C4-2B (cell line): ENCODE results near the gene RPL11.
"Not testable (repeated sequence)": the region's sequence is repeated elsewhere in the genome, so short reads cannot be mapped to it uniquely, and the experiment has no call there.

Experiments used
- H3K27ac ChIP-seq: fragments of 450-650 bp; 2 replicates; pipeline ENCODE4 v1.5.1; 2017
- ZFX ChIP-seq: fragments of 450-650 bp; IDR thresholded peaks from 2 replicates; pipeline ENCODE4 v1.6.1; 2017
- TF ChIP-seq, protein P1 (sequence below): fragments of 450-650 bp; conservative IDR thresholded peaks from 2 replicates; pipeline ENCODE4 v1.5.1; 2017; ENCODE audit warnings: mild to moderate bottlenecking

RPL11 gene

DNA sequence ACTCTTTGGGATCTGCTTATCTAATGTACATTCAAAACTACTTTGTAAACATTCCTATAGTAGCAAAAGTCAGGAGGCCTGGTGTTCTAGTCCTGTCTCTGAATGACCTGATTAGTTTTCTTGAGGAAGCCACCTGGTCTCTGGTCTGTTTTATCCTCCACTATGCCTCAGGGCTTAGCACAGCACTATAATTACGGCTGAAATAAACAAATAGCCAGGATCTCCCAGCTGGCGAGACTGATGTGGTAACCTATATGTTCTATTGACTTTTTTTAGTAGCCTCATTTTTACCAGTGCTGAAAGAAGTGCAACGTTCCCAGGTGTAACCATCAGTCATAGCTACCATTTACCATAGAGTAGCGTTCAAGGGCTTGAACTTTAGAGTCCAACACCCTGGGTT is 24.2 kb upstream of the RPL11 start:
- TF ChIP-seq ZFX = no peak
- TF ChIP-seq, protein P1, sequence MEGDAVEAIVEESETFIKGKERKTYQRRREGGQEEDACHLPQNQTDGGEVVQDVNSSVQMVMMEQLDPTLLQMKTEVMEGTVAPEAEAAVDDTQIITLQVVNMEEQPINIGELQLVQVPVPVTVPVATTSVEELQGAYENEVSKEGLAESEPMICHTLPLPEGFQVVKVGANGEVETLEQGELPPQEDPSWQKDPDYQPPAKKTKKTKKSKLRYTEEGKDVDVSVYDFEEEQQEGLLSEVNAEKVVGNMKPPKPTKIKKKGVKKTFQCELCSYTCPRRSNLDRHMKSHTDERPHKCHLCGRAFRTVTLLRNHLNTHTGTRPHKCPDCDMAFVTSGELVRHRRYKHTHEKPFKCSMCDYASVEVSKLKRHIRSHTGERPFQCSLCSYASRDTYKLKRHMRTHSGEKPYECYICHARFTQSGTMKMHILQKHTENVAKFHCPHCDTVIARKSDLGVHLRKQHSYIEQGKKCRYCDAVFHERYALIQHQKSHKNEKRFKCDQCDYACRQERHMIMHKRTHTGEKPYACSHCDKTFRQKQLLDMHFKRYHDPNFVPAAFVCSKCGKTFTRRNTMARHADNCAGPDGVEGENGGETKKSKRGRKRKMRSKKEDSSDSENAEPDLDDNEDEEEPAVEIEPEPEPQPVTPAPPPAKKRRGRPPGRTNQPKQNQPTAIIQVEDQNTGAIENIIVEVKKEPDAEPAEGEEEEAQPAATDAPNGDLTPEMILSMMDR = no peak
- no peak overlapping the region for H3K27ac ChIP-seq

DNA sequence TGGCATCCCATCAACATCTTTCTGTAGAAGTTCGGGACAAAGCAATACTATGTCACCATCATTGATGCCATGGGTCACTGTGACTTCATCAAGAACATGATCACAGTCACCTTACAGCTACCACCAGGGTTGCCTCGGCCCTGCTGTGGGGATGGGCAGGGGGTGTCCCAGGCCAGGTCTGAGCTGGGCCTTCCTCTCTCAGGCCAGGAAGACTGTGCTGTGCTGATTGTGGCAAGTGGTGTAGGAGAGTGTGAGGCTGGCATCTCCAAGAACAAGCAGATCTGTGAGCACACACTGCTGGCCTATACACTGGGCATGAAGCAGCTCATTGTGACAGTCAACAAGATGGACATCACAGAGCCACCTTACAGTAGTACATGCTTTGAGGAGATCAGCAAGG is 20.9 kb upstream of the RPL11 start:
- TF ChIP-seq, protein P1 = no peak
- TF ChIP-seq ZFX = no peak
- no peak overlapping the region for H3K27ac ChIP-seq

DNA sequence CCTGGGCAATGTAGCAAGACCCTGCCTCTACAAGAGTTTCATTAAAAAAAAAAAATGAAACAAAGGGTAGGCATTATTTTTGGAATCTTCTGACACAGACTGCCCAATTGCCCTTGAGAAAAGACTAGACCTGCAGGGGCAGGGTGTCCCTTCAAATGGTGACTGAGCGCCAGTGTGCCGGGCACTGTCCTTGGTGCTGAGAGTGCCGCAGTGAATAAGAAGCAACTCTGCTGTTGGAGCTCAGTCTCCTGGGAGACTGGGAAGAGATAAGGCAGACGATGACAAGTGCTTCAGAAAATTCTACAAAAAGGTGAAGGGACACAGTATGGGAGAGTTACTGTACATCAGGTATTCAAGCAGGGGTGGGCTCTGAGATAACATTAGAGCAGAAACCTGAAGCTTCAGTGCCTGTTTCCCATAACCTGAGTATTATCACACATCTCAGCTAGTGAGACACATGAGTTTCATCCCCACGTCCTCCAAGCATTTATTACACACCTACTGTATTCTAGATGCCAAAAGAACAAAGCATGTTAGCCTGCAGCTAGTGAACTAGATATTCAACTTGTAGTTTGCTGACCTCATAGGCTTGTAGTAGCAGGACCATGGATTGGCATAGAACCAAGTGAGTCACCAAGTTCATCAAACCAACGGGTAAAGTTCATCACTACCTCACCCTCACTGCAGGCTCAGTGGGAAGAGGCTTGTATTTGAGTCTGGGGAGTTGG is 18.4 kb upstream of the RPL11 start:
- TF ChIP-seq ZFX = no peak
- TF ChIP-seq, protein P1 = no peak
- no peak overlapping the region for H3K27ac ChIP-seq

DNA sequence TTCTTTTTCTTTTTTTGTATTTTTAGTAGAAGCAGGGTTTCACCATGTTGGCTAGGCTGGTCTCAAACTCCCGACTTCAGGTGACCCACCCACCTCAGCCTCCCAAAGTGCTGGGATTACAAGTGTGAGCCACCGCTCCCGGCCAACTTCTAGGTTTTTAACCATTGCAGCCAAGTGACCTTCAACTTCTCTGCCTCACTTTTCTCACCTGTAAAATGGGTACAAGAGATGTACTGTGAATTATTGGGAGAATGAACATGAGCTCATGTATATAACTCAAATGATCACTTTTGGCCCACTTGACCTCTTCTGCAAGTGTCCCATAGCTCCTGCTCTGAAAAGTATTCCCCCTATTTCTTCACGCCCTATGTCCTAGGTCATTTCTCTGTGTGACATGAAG is 11.8 kb upstream of the RPL11 start:
- TF ChIP-seq, protein P1 = no peak
- TF ChIP-seq ZFX = no peak
- no peak overlapping the region for H3K27ac ChIP-seq

DNA sequence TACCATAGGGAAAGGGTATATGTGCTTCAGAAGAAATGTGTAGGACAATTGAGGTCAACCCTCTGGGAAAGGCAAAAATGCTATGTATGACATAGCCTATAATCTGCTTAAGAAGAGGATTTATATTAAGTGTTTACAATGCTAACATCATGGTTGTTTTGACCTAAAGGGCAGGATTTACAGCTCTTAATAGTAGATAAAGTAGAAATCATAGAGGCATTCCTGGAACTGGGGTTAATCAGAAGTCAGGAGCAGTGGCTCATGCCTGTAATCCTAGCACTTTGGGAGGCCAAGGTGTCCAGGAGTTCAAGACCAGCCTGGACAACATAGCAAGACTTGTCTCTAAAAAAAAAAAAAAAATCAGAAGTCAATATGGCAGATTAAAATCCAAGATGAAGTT is 8.7 kb upstream of the RPL11 start:
- TF ChIP-seq ZFX = no peak
- TF ChIP-seq, protein P1 = no peak

DNA sequence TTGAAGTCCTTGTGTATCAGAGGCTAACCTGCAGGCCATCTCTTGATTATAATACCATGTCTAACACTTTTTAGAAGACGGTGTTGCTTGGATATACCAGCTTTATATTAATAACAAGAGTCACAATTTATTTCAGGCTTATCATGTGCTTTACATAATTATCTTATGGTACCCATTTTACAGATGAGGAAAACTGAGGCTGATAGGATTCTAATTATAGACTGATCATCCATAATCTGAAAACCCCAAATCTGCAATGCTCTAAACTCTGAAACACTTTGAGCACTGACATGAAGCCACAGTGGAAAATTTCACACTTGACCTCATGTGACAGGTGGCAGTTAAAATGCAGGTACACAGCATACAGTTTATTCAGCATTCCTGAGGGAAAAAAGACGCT is 7.2 kb upstream of the RPL11 start:
- TF ChIP-seq, protein P1 = no peak
- no peak for TF ChIP-seq ZFX
- no peak overlapping the region for H3K27ac ChIP-seq

More for the DNA sequence above, 8.7 kb upstream of the RPL11 start:
- H3K27ac ChIP-seq = no peak overlapping the region

DNA sequence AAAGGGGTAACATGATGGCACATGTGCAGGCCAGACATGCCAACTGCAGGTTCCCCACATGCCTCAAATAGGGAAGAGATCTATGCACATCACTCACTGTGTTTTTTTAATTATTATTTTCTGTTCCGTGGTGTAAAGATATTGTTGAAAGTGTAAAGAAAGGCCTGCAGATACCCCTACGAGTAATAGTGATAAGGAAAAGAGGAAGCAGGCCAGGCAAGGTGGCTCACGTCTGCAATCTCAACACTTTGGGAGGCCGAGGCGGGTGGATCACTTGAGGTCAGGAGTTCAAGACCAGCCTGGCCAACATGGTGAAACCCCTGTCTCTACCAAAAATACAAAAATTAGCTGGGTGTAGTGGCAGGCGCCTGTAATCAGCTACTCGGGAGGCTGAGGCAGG is 6.4 kb upstream of the RPL11 start:
- not testable (repeated sequence) for H3K27ac ChIP-seq

DNA sequence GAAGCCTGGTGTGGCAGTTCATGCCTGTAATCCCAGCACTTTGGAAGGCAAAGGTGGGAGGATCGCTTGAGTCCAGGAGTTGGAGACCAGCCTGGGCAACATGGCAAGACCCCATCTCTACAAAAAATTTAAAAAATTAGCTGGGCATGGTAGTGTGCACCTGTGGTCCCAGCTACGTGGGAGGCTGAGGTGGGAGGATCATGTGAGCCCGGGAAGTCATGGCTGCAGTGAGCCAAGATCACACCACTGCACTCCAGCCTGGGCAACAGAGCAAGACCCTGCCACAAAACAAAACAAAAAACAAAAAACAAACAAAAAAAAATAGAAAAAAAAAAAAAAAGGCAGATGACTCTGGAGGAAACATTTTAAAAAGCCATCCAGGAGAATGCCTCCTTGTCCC is 3.9 kb upstream of the RPL11 start:
- not testable (repeated sequence) for H3K27ac ChIP-seq

DNA sequence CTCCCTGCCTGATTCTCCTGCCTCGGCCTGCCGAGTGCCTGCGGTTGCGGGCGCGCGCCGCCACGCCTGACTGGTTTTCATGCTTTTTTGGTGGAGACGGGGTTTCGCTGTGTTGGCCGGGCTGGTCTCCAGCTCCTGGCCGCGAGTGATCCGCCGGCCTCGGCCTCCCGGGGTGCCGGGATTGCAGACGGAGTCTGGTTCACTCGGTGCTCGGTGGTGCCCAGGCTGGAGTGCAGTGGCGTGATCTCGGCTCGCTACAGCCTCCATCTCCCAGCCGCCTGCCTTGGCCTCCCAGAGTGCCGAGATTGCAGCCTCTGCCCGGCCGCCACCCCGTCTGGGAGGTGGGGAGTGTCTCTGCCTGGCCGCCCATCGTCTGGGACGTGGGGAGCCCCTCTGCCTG is 3.3 kb upstream of the RPL11 start:
- H3K27ac ChIP-seq = not testable (repeated sequence)
